Measurements from ENCODE around the gene BRINP1. TPM values are rescaled to one million over a fixed set of nuclear protein-coding genes. Genes with fewer than 3 reads are reported as not detected.

The BRINP1 gene
- total RNA-seq, 2 donors from 2014 or later = 1.8 to 4.3 TPM

DNA sequence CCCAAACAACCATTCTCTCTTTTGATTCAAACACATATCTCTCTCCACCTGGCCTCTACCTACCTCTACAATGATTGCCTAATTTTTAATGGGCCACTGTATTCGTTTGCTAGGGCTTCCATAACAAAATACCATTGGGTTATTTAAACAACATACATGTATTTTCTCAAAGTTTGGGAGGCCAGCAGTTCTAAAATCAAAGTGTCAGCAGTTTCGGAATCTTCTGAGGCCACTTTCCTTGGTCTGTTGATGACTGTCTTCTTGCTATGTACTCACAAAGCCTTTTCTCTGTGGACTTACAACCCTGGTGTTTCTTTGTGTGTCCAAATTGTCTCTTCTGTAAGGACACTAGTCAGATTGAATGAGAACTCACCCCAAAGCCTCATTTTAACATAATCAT, 214.7 kb downstream of the BRINP1 start:
- Histone ChIP-seq H3K27me3 (replicated peaks; ENCODE audit: insufficient read depth) (no peaks in the 10 kb centered on the region), H3K4me1 (ENCODE audit: control insufficient read depth in 1 of 2, low read depth in 2 of 2) (peaks cover 0 to 3% of the 10 kb centered on the region in 2 donors), H3K4me3 (no peak overlapping the region), H3K27ac (no peak overlapping the region), H3K9me3 (no peaks in the 10 kb centered on the region), H3K36me3 (no peaks in the 10 kb centered on the region)
- DNase-seq (ENCODE audit: low spot score) = no peak
- TF ChIP-seq, protein P1, sequence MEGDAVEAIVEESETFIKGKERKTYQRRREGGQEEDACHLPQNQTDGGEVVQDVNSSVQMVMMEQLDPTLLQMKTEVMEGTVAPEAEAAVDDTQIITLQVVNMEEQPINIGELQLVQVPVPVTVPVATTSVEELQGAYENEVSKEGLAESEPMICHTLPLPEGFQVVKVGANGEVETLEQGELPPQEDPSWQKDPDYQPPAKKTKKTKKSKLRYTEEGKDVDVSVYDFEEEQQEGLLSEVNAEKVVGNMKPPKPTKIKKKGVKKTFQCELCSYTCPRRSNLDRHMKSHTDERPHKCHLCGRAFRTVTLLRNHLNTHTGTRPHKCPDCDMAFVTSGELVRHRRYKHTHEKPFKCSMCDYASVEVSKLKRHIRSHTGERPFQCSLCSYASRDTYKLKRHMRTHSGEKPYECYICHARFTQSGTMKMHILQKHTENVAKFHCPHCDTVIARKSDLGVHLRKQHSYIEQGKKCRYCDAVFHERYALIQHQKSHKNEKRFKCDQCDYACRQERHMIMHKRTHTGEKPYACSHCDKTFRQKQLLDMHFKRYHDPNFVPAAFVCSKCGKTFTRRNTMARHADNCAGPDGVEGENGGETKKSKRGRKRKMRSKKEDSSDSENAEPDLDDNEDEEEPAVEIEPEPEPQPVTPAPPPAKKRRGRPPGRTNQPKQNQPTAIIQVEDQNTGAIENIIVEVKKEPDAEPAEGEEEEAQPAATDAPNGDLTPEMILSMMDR (IDR thresholded peaks at IDR 0.05) = no peak
- no peak for ATAC-seq (ENCODE audit: insufficient number of reproducible peaks, low FRiP score, low read depth)

GRCh38 chr9:119153402-119153801, 215.8 kb downstream of the BRINP1 start:
- Histone ChIP-seq H3K27me3 (replicated peaks; ENCODE audit: insufficient read depth) (no peaks in the 10 kb centered on the region), H3K9me3 (no peaks in the 10 kb centered on the region), H3K27ac (no peak overlapping the region), H3K4me3 (no peak overlapping the region), H3K4me1 (ENCODE audit: control insufficient read depth in 1 of 2, low read depth in 2 of 2) (peaks cover 0 to 3% of the 10 kb centered on the region in 2 donors), H3K36me3 (no peaks in the 10 kb centered on the region)
- no peak for ATAC-seq (ENCODE audit: insufficient number of reproducible peaks, low FRiP score, low read depth)
- TF ChIP-seq, protein P1 (IDR thresholded peaks at IDR 0.05) = no peak
- DNase-seq (ENCODE audit: low spot score) = no peak

- Histone ChIP-seq H3K36me3 (no peaks in the 10 kb centered on the region), H3K4me1 (ENCODE audit: control insufficient read depth in 1 of 2, low read depth in 2 of 2) (no peaks in the 10 kb centered on the region), H3K27me3 (replicated peaks; ENCODE audit: insufficient read depth) (no peaks in the 10 kb centered on the region), H3K27ac (no peak overlapping the region), H3K9me3 (no peaks in the 10 kb centered on the region), H3K4me3 (no peak overlapping the region)
- TF ChIP-seq, protein P1 (IDR thresholded peaks at IDR 0.05) = no peak
- ATAC-seq (ENCODE audit: insufficient number of reproducible peaks, low FRiP score, low read depth) = no peak
- DNase-seq (ENCODE audit: low spot score) = no peak
Observed at GRCh38 chr9:119148855-119149254, 220.4 kb downstream of the BRINP1 start.

GRCh38 chr9:119137479-119137878, 231.8 kb downstream of the BRINP1 start:
- ATAC-seq (ENCODE audit: insufficient number of reproducible peaks, low FRiP score, low read depth) = no peak
- Histone ChIP-seq H3K4me1 (ENCODE audit: control insufficient read depth in 1 of 2, low read depth in 2 of 2) (no peaks in the 10 kb centered on the region), H3K27me3 (replicated peaks; ENCODE audit: insufficient read depth) (no peaks in the 10 kb centered on the region), H3K36me3 (no peaks in the 10 kb centered on the region), H3K4me3 (no peak overlapping the region), H3K27ac (no peak overlapping the region), H3K9me3 (no peaks in the 10 kb centered on the region)
- DNase-seq (ENCODE audit: low spot score) = no peak
- TF ChIP-seq, protein P1 (IDR thresholded peaks at IDR 0.05) = no peak

GRCh38 chr9:119126040-119126439, 243.2 kb downstream of the BRINP1 start:
- no peaks in the 10 kb centered on the region for H3K27me3 ChIP-seq (replicated peaks; ENCODE audit: insufficient read depth)
- DNase-seq (ENCODE audit: low spot score) = no peak
- no peak overlapping the region for H3K4me3 ChIP-seq
- H3K36me3 ChIP-seq = no peaks in the 10 kb centered on the region
- ATAC-seq (ENCODE audit: insufficient number of reproducible peaks, low FRiP score, low read depth) = no peak
- H3K9me3 ChIP-seq = no peaks in the 10 kb centered on the region
- H3K4me1 ChIP-seq (ENCODE audit: control insufficient read depth in 1 of 2, low read depth in 2 of 2) = no peaks in the 10 kb centered on the region
- TF ChIP-seq, protein P1 (IDR thresholded peaks at IDR 0.05) = no peak
- no peak overlapping the region for H3K27ac ChIP-seq

All from thoracic aorta (tissue), 2 donors.